ENCODE results near the gene MYO1C. TPM values are rescaled to one million over a fixed set of nuclear protein-coding genes. Genes with fewer than 3 reads are reported as not detected.

MYO1C gene
- total RNA-seq (10 to 100 TPM; 45.0 to 68.3 TPM), polyA plus RNA-seq (ENCODE audit: insufficient read depth, low read depth, low replicate concordance) (49.2 TPM)
- long read RNA-seq, donor 1, full-length matches to known transcripts, result 4 of 4 reads
- long read RNA-seq, donor 1, partial matches to known transcripts, result 0 of 4 reads
- long read RNA-seq, donor 1, other reads (novel, unspliced or antisense), result 0 of 4 reads
- long read RNA-seq, donor 2, full-length matches to known transcripts, result 7 of 7 reads
- long read RNA-seq, donor 2, partial matches to known transcripts, result 0 of 7 reads
- long read RNA-seq, donor 2, other reads (novel, unspliced or antisense), result 0 of 7 reads

GRCh38 chr17:1492249-1493206 lies at the start of gene MYO1C:
MYO1C (minus strand) TSS chr17:1492686; CDS start chr17:1492487, 199 bp downstream.
- Histone ChIP-seq H3K4me1 (peaks cover 25% of the 10 kb centered on the region), H3K9me3 (no peaks in the 10 kb centered on the region), H3K27me3 (no peaks in the 10 kb centered on the region), H3K4me3 (peak within 1 kb of the TSS; percentile 51 to 63), H3K36me3 (ENCODE audit: low read depth, missing control alignments) (no peaks in the 10 kb centered on the region), H3K27ac (peak within 1 kb of the TSS; percentile 18 to 84)
- intact Hi-C loops (cut with DNase I; ENCODE audit: low total_unique reads), result no loop called here
- WGBS, 2 donors, result 53 to 66% methylated on average over 25 to 26 of the region's 35 CpGs
- DNase-seq, result no peak
- TF ChIP-seq POLR2A (IDR thresholded peaks at IDR 0.05), result no peak

GRCh38 chr17:1541367-1541904 lies 49.0 kb upstream of the MYO1C start:
- Histone ChIP-seq H3K36me3 (ENCODE audit: low read depth, missing control alignments) (no peaks in the 10 kb centered on the region), H3K9me3 (no peaks in the 10 kb centered on the region), H3K4me1 (no peaks in the 10 kb centered on the region), H3K27ac (no peak overlapping the region), H3K4me3 (no peak overlapping the region), H3K27me3 (no peaks in the 10 kb centered on the region)
- TF ChIP-seq POLR2A (IDR thresholded peaks at IDR 0.05), result no peak
- TF ChIP-seq, protein P1, sequence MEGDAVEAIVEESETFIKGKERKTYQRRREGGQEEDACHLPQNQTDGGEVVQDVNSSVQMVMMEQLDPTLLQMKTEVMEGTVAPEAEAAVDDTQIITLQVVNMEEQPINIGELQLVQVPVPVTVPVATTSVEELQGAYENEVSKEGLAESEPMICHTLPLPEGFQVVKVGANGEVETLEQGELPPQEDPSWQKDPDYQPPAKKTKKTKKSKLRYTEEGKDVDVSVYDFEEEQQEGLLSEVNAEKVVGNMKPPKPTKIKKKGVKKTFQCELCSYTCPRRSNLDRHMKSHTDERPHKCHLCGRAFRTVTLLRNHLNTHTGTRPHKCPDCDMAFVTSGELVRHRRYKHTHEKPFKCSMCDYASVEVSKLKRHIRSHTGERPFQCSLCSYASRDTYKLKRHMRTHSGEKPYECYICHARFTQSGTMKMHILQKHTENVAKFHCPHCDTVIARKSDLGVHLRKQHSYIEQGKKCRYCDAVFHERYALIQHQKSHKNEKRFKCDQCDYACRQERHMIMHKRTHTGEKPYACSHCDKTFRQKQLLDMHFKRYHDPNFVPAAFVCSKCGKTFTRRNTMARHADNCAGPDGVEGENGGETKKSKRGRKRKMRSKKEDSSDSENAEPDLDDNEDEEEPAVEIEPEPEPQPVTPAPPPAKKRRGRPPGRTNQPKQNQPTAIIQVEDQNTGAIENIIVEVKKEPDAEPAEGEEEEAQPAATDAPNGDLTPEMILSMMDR (IDR thresholded peaks at IDR 0.05), result no peak
- WGBS, 2 donors, result 89 to 97% methylated on average over 4 of the region's 4 CpGs
- DNase-seq, result no peak
- intact Hi-C loops (cut with DNase I; ENCODE audit: low total_unique reads), result no loop called here

GRCh38 chr17:1539811-1540210 lies 47.3 kb upstream of the MYO1C start:
- TF ChIP-seq, protein P1 (IDR thresholded peaks at IDR 0.05), result no peak
- no peak for TF ChIP-seq POLR2A (IDR thresholded peaks at IDR 0.05)
- intact Hi-C loops (cut with DNase I; ENCODE audit: low total_unique reads), result no loop called here
- Histone ChIP-seq H3K4me1 (no peaks in the 10 kb centered on the region), H3K27ac (no peak overlapping the region), H3K9me3 (no peaks in the 10 kb centered on the region), H3K36me3 (ENCODE audit: low read depth, missing control alignments) (no peaks in the 10 kb centered on the region), H3K27me3 (no peaks in the 10 kb centered on the region), H3K4me3 (no peak overlapping the region)
- 91 to 92% methylated on average over 15 of the region's 15 CpGs for WGBS, 2 donors
- no peak for DNase-seq

DNA sequence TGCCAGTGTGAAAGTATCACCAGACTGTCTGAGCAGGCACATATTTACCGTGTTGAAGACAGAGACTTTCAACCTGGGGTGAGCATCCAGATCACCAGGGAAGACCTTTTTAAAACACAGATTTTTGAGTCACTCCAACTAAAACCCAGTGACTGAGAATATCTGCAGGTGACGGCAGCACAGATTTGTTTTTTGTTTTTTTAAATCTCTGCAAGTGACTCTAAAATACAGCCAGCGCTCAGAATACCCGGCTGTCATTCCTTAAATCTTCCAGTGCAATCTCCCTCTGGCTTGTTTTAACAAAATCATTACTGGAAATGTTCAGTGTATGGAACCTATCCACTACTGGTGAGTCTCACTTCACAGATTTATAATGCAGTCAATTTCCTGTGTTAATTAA lies 43.3 kb upstream of the MYO1C start:
- Histone ChIP-seq H3K27ac (no peak overlapping the region), H3K4me3 (no peak overlapping the region), H3K4me1 (no peaks in the 10 kb centered on the region), H3K9me3 (no peaks in the 10 kb centered on the region), H3K36me3 (ENCODE audit: low read depth, missing control alignments) (no peaks in the 10 kb centered on the region), H3K27me3 (no peaks in the 10 kb centered on the region)
- intact Hi-C loops (cut with DNase I; ENCODE audit: low total_unique reads), result no loop called here
- TF ChIP-seq, protein P1 (IDR thresholded peaks at IDR 0.05), result no peak
- no peak for DNase-seq
- 97 to 98% methylated on average over 4 of the region's 4 CpGs for WGBS, 2 donors

Measured in testis (tissue), 5 donors.